GM18511 (cell line): ENCODE data around the gene RBBP9.
"Not testable (repeated sequence)": the region's sequence is repeated elsewhere in the genome, so short reads cannot be mapped to it uniquely, and the experiment has no call there.

ENCODE experiments used
- ATAC-seq: cut with Tn5 transposase; IDR thresholded peaks from one replicate; pipeline ENCODE4 v1.9.1; 2021; ENCODE audit warnings: mild to moderate bottlenecking, moderate library complexity; ENCODE audit not compliant: unreplicated experiment

The RBBP9 gene

DNA sequence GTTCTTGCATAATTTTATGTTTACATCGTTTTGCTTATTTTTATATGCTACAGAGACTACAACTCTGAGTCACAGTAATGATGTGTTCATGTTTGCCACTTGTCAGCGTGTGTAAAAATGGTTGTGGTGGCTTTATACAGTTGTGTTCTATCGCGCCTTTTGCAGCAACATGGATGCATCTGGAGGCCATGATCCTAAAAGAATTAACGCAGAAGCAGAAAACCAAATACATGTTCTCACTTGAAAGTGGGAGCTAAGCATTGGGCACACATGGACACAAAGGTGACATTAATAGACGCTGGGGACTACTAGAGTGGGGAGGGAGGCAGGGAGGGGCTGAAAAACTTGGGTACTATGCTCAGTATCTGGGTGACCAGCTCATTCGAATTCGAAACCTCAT lies 9.7 kb upstream of the RBBP9 start:
- no peak for ATAC-seq

DNA sequence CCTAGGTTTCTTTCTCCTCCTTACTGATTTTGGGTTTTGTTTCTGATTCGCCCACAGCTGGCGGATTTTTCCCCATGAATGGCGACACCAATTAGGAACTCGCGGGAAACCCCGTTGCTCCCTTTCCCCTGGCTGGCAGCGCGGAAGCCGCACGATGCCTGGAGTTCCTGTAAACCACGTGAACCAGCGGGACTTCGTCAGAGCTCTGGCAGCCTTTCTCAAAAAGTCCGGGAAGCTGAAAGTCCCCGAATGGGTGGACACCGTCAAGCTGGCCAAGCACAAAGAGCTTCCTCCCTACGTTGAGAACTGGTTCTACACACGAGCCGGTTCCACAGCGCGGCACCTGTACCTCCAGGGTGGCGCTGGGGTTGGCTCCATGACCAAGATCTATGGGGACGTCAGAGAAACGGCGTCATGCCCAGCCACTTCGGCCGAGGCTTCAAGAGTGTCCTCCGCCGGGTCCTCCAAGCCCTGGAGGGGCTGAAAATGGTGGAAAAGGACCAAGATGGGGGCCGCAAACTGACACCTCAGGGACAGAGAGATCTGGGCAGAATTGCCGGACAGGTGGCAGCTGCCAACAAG lies 7.5 kb upstream of the RBBP9 start:
- no peak for ATAC-seq

DNA sequence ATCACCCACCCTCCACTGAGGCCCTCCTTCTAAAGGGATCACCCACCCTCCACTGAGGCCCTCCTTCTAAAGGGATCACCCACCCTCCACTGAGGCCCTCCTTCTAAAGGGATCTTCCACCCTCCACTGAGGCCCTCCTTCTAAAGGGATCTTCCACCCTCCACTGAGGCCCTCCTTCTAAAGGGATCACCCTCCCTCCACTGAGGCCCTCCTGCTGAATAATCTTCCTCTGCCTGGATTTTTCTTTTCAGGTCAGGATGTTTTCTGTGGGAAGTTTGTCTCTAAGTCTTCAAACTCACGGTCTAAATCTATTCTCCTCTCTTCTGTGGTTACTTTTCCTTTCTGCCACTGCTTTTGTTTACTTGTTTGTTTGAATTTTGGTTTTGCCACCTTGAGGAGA lies 4.6 kb upstream of the RBBP9 start:
- not testable (repeated sequence) for ATAC-seq

DNA sequence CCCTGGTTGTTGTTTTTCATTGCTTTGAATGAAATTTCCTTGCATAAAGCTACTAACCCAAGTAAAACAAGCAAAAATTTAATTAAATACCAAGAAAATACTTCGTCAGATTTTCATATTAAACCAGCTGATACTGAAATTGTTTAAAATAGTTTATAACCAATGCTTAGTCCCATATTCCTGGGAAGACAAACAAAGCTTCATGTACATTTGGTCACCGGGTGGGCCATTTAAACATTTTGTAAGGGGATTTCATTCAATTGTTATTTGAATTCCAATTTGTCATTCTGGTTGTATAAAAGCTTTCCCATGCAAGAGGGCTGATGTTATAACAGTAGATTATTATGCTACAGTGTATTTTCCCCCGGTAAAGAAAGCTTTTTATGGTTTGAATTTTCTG lies 578 bp upstream of the RBBP9 start:
- ATAC-seq = no peak

DNA sequence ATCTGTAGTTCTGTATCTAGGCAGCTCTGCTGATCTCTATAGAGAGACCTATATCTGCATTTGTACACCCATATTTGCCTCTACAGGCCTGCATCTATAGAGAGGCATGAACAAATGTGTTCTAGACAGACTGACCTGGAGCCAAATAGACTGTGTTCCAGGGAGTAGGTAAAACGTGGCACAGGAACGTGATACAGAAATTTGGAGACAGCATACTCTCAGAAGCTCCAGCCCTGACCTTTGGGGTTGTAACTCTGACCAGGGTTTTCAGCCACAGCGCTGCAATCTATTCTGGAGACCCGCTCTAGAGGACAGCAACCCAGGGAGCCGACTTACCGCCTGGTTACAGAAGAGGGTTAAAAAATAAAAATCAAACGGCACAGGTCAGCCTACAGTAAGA lies 983 bp downstream of the RBBP9 start:
- no peak for ATAC-seq

DNA sequence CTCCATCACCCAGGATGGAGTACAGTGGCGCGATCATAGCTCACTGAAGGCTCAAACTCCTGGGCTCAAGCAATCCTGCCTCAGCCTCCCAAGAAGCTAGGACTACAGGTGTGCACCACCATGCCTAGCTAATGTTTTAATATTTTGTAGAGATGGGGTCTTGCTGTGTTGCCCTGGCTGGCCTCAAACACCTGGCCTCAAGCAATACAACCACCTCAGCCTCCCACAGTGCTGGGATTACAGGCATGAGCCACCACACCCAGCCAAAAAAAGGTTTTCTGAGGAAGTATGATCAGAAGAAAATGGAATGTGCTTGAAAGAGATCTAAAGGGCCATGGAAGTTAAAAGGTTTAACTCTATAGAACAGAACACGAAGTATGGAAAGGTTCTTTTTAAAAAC lies 8.7 kb downstream of the RBBP9 start:
- ATAC-seq = no peak

DNA sequence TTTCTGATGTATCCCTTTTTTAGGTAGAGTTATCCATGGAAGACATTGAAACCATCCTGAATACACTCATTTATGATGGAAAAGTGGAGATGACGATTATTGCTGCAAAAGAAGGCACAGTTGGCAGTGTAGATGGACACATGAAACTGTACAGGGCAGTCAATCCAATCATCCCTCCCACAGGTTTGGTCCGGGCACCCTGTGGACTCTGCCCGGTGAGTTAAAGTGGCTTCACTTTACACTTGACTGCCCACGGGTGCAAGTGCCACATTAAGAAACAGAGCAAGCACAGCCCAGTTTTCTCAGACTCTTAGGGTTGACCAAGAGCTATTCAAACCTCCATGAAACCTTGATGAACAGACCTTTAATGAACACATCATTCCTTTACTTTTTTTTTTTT lies 15.4 kb downstream of the RBBP9 start:
- no peak for ATAC-seq

DNA sequence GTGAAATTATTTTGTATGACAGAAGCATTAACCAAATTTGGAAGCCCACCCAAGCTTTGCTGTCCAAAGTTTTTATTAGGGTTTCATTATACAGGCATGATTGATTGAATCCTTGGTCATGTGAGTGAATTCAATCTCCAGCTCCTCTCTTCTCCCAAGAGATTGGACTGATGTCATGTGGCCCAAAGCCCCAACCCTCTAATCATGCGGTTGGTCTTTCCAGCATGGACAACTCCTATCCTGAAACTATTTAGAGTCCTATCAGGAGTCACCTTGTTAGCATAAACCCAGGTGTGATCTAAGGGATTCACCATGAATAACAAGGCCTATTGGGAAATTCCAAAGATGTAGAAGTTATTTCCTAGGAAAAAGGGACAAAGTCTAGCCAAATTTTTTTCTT lies 19.2 kb downstream of the RBBP9 start:
- ATAC-seq = no peak

DNA sequence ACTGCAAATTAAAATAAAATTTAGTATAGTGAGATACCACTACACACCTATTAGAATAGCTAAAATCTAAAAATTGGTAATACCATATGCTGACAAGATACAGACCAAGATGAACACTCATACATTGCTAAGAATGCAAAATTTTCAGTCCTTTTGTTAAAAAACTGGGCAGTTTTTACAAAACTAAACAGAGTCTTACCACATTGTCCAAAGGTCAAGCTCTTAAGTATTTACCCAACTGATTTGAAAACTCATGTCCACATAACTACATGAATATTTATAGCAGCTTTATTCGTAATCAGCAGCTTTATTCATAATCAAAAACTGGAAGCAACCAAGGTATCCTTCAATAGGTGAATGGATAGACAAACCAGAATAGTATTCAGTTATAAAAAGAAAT lies 19.8 kb downstream of the RBBP9 start:
- no peak for ATAC-seq

DNA sequence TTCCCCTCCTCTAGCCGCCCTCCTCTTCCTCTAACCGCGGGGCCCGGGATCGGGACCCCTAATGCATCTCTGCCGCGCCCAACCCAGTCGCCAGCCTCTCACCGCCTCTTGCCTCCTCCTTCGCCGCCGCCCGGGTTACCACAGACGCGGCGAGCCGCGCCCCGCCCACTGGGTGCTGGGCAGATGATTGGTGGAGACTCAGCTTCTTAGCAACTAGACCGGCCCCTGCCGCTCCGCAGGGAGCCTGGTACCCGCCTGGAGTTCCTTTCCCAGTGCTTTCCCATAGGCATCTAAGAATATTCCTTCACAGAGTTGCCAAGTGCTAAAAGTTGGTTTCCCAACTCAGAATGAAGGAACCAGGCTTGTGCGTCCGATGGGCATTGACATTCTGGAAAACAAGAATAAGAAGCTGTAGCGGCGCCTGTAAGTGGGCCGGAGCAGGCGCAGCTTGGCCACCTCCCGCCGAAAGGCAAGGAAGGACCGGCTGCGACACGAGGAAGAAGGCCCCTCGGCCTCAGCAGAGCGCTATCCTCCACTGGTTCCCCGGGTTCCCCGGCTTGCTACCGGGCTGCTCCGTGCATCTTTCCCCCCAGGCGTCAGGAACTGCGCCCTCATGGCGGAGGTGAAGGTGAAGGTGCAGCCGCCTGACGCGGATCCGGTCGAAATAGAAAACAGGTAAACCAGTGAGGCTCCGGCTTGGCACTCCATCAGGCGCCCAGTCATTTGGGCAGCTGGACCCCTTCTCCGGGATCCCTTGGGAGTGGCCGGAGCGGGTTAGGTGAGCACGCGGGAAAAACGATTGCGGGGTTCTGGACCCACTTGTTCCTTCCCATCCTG lies 29.9 kb downstream of the RBBP9 start, which contains the start of the genes DZANK1 and POLR3F:
Gene DZANK1 (minus strand): TSS at position 137 of the 837 bp plus-strand sequence. CDS start 1,672 bp downstream, outside the sequence.
Gene POLR3F (plus strand): TSS at position 497 of the 837 bp plus-strand sequence. CDS start 117 bp downstream, at position 614.
- ATAC-seq = peak; percentile 98

DNA sequence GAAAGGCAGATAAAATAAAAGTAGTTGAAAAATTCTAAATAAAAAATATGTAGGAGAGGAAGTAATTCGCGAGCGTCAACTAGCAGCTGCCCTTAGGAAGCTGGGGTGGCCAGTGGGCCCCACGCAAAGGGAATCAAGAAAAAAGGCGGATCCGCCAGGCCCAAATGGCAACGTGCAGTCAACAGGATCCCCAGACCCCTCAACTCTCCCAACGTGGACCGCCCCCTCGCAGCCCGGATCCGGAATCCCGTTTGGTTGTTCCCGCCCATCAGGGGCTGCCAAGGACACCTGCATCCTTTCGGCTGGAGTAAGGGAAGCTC lies 30.5 kb downstream of the RBBP9 start:
- peak; percentile 33 for ATAC-seq

DNA sequence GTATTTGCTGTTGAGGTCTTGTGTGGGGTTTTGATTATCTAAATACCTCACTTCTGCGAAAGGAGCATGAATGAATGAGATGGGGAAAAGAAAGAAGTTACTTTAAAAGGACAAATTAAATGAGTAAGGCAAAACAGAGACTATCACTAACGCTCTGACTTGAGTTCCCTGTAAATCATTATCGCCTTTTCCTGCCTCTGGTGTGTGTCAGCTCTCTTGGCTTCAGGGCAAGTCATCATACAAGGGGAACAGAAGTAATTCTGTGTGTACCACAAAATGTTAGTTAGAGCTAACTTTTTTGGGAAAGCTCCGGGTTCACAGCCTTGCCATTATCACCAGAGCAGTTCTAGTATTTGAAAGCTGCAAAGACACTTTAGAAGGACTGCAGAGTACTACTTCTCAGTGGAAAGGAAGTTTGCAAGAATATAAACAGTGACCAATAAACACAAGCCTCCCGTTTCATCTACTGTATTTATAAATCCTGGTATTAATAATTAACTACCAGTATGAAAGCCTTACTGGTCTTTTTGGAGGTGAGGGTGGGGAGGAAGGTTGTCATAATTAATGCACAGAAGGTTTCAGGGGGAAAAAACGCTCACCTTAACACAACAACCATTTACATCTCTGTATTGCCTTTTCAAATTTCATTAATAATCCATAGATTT lies 31.4 kb downstream of the RBBP9 start:
- no peak for ATAC-seq

DNA sequence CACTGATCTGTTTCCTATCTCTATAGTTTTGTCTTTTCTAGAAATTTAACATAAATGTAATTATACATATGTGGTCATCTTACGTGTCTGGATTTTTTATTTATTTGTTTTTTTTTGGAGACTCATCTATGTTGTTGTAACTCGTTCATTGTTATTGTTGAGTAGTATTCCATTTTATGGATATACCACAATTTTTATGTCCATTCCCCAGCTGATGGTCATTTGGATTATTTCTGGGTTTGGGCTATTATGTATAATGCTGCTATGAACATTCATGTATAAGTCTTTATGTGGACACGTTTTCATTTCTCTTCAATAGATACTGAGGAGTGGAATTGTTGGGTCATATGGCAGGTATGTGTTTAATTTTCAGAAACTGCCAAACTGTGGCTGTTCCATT lies 40.4 kb downstream of the RBBP9 start:
- no peak for ATAC-seq

DNA sequence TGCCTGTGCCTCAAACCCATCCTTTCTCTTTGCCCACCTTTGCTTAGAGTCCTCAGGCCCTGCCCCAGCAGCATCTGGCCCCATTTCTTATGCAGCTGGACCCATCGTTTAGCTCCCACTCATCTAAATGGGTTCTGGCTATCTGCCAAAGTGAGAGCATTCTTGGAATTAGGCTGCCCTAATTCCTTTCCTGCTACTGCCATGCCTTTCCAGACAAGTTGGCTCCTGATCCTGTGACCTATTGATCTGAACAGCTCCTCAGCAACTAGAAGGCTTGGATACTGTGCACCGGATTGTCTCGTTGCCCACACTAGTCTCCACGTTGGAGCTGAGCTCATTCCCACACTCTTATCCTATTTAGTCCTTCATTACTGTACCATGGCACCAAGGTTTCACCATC lies 53.1 kb downstream of the RBBP9 start:
- no peak for ATAC-seq

DNA sequence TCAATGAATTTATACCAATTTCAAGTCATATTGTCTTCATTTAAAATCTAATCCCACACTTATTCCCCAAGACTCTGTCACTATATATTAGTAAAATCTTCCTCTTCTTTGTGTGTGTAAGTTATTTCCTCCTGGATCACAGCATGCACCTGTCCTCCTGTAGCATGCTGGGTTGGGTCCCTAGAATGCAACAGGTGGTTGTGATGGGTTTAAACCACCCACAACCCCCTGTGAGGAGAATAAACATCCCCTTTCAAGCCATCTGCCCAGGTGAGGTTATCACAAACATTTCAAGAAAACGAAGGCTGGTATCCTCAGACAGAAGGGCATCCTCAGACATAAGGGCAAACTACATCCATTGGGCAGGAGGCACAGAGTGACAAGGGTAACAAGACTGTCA lies 56.6 kb downstream of the RBBP9 start:
- no peak for ATAC-seq

DNA sequence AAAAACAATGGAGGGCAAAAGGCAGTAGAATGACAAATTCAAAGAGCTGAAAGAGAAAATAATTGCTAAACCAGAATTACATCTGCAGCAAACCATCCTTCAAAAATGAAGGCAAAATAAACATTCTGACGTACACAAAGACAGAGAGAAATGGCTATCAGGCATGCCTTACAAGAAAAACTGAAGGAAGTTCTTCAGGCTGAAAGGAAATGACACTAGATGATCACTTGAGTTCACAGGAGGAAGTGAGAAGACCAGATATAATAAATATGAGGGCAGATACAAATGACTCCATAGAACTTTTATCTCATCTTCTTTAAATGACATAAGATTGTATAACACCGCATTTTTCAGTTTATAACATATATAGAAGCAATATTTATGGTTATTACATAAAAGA lies 60.2 kb downstream of the RBBP9 start:
- ATAC-seq = no peak
